Mesendoderm (in vitro differentiated cells): ENCODE measurements around the gene H2BW2.
"Not testable (repeated sequence)": the region's sequence is repeated elsewhere in the genome, so short reads cannot be mapped to it uniquely, and the experiment has no call there.

Experiments
- DNase-seq: peaks from one replicate; pipeline ENCODE4 v3.0.0; 2013
- H2AK5ac ChIP-seq: 2 replicates; pipeline ENCODE4 v1.6.1; 2013; ENCODE audit warnings: low read length, inconsistent platforms
- H2BK120ac ChIP-seq: 2 replicates; pipeline ENCODE4 v1.6.1; 2013; ENCODE audit warnings: low read depth, mild to moderate bottlenecking, low read length, moderate library complexity, mixed read lengths
- H2BK15ac ChIP-seq: replicated peaks from 2 replicates; pipeline ENCODE4 v1.6.1; 2013; ENCODE audit warnings: low read depth, mild to moderate bottlenecking, moderate library complexity
- H2BK5ac ChIP-seq: 2 replicates; pipeline ENCODE4 v1.6.1; 2013; ENCODE audit warnings: low read length, inconsistent platforms
- H3K18ac ChIP-seq: 2 replicates; pipeline ENCODE4 v1.6.1; 2013; ENCODE audit warnings: mild to moderate bottlenecking, low read length, mixed read lengths
- H3K23ac ChIP-seq: one replicate; pipeline ENCODE4 v1.6.1; 2013; ENCODE audit warnings: low read length
- H3K27ac ChIP-seq: 2 replicates; pipeline ENCODE4 v1.5.1; 2013; ENCODE audit warnings: low read depth, mild to moderate bottlenecking, inconsistent platforms, low read length, moderate library complexity
- H3K27me3 ChIP-seq: 2 replicates; pipeline ENCODE4 v1.6.1; 2013; ENCODE audit warnings: low read length, control low read depth, mild to moderate bottlenecking, inconsistent platforms; ENCODE audit not compliant: insufficient read depth, poor library complexity
- H3K36me3 ChIP-seq: 2 replicates; pipeline ENCODE4 v1.6.1; 2013; ENCODE audit warnings: low read length, inconsistent platforms; ENCODE audit not compliant: control insufficient read depth, insufficient read depth
- H3K4ac ChIP-seq: one replicate; pipeline ENCODE4 v1.6.1; 2013; ENCODE audit warnings: low read depth, mild to moderate bottlenecking, low read length, moderate library complexity
- H3K4me1 ChIP-seq: 2 replicates; pipeline ENCODE4 v1.6.1; 2013; ENCODE audit warnings: low read depth, low read length, inconsistent platforms; ENCODE audit not compliant: control insufficient read depth
- H3K4me2 ChIP-seq: 2 replicates; pipeline ENCODE4 v1.6.1; 2013; ENCODE audit warnings: low read length
- H3K4me3 ChIP-seq: 2 replicates; pipeline ENCODE4 v1.5.1; 2013; ENCODE audit warnings: mild to moderate bottlenecking, low read length
- H3K56ac ChIP-seq: one replicate; pipeline ENCODE4 v1.6.1; 2013; ENCODE audit warnings: low read length
- H3K79me1 ChIP-seq: 2 replicates; pipeline ENCODE4 v1.6.1; 2013; ENCODE audit warnings: low read length, inconsistent platforms
- H3K79me2 ChIP-seq: 2 replicates; pipeline ENCODE4 v1.6.1; 2013; ENCODE audit warnings: mild to moderate bottlenecking, low read length; ENCODE audit not compliant: control insufficient read depth, insufficient read depth
- H3K9ac ChIP-seq: 2 replicates; pipeline ENCODE4 v1.6.1; 2013; ENCODE audit warnings: low read length, inconsistent platforms
- H4K5ac ChIP-seq: one replicate; pipeline ENCODE4 v1.6.1; 2013; ENCODE audit warnings: low read length
- H4K8ac ChIP-seq: one replicate; pipeline ENCODE4 v1.6.1; 2013; ENCODE audit warnings: low read depth, mild to moderate bottlenecking, control low read depth, low read length, moderate library complexity
- WGBS: extraction: QIAGEN DNeasy Blood & Tissue Kit; methylation state at CpG from one replicate; pipeline ENCODE4 v1.1.7; 2013; ENCODE audit warnings: low lambda C conversion rate, missing lambda C conversion rate; ENCODE audit not compliant: insufficient coverage; ENCODE audit errors: extremely low coverage; 5-methylcytosine and 5-hydroxymethylcytosine counted together

H2BW2 gene

DNA sequence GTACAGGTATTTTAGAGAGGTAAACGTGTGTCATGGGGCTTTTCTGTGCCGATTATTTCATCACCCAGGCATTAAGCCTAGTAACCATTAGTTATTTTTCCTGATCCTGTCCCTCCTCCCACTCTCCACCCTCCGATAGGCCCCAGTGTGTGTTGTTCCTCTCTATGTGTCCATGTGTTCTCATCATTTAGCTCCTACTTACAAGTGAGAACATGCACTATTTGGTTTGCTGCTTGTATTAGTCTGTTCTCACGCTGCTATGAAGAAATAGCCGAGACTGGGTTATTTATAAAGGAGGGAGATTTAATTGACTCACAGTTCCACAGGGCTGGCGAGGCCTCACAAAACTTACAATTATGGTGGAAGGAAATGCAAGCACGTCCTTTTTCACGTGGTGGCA lies 24.2 kb upstream of the H2BW2 start:
- not testable (repeated sequence) for H3K79me2 ChIP-seq, H3K56ac ChIP-seq, H2BK120ac ChIP-seq, H2BK15ac ChIP-seq, H3K27me3 ChIP-seq, H3K9ac ChIP-seq, H3K23ac ChIP-seq, H3K18ac ChIP-seq, H3K79me1 ChIP-seq, H3K4me3 ChIP-seq, H3K4ac ChIP-seq, H3K4me1 ChIP-seq, H2AK5ac ChIP-seq, H2BK5ac ChIP-seq, H4K5ac ChIP-seq, H4K8ac ChIP-seq, DNase-seq, H3K4me2 ChIP-seq, H3K27ac ChIP-seq, H3K36me3 ChIP-seq
- no CpG with 5 or more reads among the region's 8 CpGs for WGBS

DNA sequence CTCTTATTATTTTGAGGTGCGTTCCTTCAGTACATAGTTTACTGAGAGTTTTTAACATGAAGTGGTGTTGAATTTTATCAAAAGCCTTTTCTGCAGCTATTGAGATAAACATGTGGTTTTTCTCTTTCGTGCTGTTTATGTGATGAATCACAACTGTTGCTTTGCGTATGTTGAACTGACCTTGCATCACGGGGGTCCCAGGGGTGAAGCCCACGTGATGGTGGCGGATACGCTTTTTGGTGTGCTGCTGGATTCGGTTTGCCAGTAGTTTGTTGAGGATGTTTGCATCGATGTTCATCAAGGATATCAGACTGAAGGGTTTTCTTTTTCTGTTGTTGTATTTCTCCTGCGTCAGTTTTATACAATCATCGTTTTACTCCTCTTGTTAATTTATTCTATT lies 21.6 kb upstream of the H2BW2 start:
- H3K4ac ChIP-seq, result no peak overlapping the region
- no peak overlapping the region for H3K9ac ChIP-seq
- H3K56ac ChIP-seq, result no peak overlapping the region
- no peak overlapping the region for H2BK15ac ChIP-seq
- H3K79me1 ChIP-seq, result no peaks in the 10 kb centered on the region
- no peak overlapping the region for H4K8ac ChIP-seq
- H3K23ac ChIP-seq, result no peak overlapping the region
- H2BK120ac ChIP-seq, result no peak overlapping the region
- no peak overlapping the region for H3K4me3 ChIP-seq
- no peaks in the 10 kb centered on the region for H3K36me3 ChIP-seq
- H3K4me1 ChIP-seq, result no peaks in the 10 kb centered on the region
- no peak overlapping the region for H3K4me2 ChIP-seq
- no peak overlapping the region for H3K18ac ChIP-seq
- H3K27ac ChIP-seq, result no peak overlapping the region
- DNase-seq, result no peak
- H3K79me2 ChIP-seq, result no peaks in the 10 kb centered on the region
- H3K27me3 ChIP-seq, result no peaks in the 10 kb centered on the region
- H2BK5ac ChIP-seq, result no peak overlapping the region
- H4K5ac ChIP-seq, result no peak overlapping the region
- WGBS, result no CpG with 5 or more reads among the region's 11 CpGs
- no peak overlapping the region for H2AK5ac ChIP-seq

DNA sequence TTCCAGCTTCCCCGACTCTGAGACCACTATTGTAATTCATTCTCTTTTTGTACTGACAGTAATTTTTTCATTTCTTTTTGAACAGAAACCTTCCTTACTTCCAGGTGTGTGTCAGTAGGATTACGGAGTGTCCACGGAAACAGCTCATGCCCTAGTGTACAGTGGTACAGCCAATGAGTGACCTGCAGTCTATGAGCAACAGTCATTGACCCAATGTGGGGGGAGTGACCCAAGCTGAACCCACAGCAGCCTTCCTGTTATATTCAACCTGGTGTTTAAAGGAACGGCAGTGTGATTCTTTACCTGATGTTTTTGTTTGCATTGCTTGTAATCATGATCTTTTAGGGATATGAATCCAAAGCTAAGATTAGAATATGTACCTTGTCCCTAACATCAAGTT lies 1.2 kb downstream of the H2BW2 start:
- Histone ChIP-seq H3K4me1 (no peaks in the 10 kb centered on the region), H3K4me3 (no peak overlapping the region), H3K79me1 (no peaks in the 10 kb centered on the region), H3K18ac (no peak overlapping the region), H3K27ac (no peak overlapping the region), H3K27me3 (no peaks in the 10 kb centered on the region), H4K5ac (no peak overlapping the region), H3K9ac (no peak overlapping the region), H2AK5ac (no peak overlapping the region), H2BK15ac (no peak overlapping the region), H3K23ac (no peak overlapping the region), H3K79me2 (no peaks in the 10 kb centered on the region), H3K4me2 (no peak overlapping the region), H2BK120ac (no peak overlapping the region), H2BK5ac (no peak overlapping the region), H3K36me3 (no peaks in the 10 kb centered on the region), H3K56ac (no peak overlapping the region), H3K4ac (no peak overlapping the region), H4K8ac (no peak overlapping the region)
- DNase-seq, result no peak
- WGBS, result no CpG with 5 or more reads among the region's 4 CpGs

DNA sequence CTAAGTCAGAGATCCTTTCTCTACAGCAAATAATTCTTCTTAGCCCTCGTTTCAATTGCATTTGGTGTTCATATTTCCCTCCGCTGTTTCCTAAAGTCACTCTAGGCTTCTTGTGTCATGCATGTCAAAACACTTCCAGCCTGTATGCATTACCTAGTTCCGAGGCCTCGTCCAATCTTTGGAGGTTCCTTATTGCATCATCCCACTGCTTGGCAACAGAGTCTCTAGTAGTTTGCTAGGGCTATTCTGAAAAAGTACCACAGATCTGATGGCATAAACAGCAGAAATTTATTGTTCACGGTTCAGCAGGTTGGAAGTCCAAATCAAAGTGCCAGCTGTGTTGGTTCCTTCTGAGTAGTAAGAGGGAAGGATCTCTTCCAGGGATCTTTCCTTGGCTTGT lies 5.9 kb downstream of the H2BW2 start:
- no peak overlapping the region for H4K8ac ChIP-seq
- no peak overlapping the region for H2BK5ac ChIP-seq
- no peak overlapping the region for H2BK120ac ChIP-seq
- DNase-seq, result no peak
- no CpG with 5 or more reads among the region's 5 CpGs for WGBS
- H3K18ac ChIP-seq, result no peak overlapping the region
- H3K27ac ChIP-seq, result no peak overlapping the region
- no peaks in the 10 kb centered on the region for H3K27me3 ChIP-seq
- H3K23ac ChIP-seq, result no peak overlapping the region
- no peak overlapping the region for H3K4me2 ChIP-seq
- no peak overlapping the region for H3K4me3 ChIP-seq
- no peak overlapping the region for H2BK15ac ChIP-seq
- H3K79me2 ChIP-seq, result no peaks in the 10 kb centered on the region
- H3K4me1 ChIP-seq, result no peaks in the 10 kb centered on the region
- H3K36me3 ChIP-seq, result no peaks in the 10 kb centered on the region
- H3K9ac ChIP-seq, result no peak overlapping the region
- H4K5ac ChIP-seq, result no peak overlapping the region
- H2AK5ac ChIP-seq, result no peak overlapping the region
- H3K4ac ChIP-seq, result no peak overlapping the region
- H3K79me1 ChIP-seq, result no peaks in the 10 kb centered on the region
- no peak overlapping the region for H3K56ac ChIP-seq

DNA sequence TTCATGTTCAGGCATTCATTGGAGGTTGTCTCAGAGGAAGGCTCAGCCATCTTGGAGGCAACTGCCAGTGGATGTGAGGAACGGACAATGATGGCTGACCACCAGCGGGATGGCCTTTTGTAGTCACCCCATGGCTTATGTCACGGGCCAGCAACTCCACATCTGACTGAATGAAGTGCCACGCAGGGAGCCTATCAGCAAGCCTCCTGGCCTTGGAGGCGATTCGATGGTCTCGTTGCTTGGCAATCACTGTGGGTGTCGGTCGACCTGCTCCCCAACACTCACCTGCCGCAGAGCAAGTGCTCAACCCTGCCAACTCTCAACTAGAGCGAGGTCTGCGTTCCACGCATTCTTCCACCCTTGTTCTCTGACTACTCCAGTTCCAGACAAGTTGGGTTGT lies 7.4 kb downstream of the H2BW2 start:
- Histone ChIP-seq H2BK5ac (no peak overlapping the region), H3K9ac (no peak overlapping the region), H2BK15ac (no peak overlapping the region), H3K4me1 (no peaks in the 10 kb centered on the region), H3K18ac (no peak overlapping the region), H3K56ac (no peak overlapping the region), H2BK120ac (no peak overlapping the region), H3K36me3 (no peaks in the 10 kb centered on the region), H3K4me3 (no peak overlapping the region), H3K79me2 (no peaks in the 10 kb centered on the region), H3K79me1 (no peaks in the 10 kb centered on the region), H4K8ac (no peak overlapping the region), H3K27me3 (no peaks in the 10 kb centered on the region), H3K4ac (no peak overlapping the region), H3K23ac (no peak overlapping the region), H3K27ac (no peak overlapping the region), H3K4me2 (no peak overlapping the region), H4K5ac (no peak overlapping the region), H2AK5ac (no peak overlapping the region)
- DNase-seq, result no peak
- no CpG with 5 or more reads among the region's 13 CpGs for WGBS

DNA sequence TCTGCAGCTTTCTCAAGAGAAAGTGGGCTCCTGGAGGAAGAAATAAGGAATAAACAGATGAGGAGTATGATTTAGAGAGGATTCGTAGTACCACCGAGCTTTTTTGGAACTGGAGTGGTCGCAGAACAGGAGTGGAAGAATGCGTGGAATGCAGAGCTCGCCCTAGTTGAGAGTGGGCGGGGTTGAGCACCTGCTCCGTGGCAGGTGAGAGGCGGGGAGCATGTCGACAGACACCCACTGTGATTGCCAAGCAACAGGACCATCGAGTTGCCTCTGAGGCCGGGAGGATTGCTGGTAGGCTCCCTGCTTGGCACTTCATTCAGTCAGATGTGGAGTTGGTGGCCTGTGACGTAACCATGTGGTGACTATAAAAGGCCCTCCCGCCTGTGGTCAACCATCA lies 15.2 kb downstream of the H2BW2 start:
- H3K27me3 ChIP-seq, H2BK5ac ChIP-seq, H3K4me2 ChIP-seq, H3K36me3 ChIP-seq, H3K79me2 ChIP-seq, H3K79me1 ChIP-seq, H3K56ac ChIP-seq, H2BK15ac ChIP-seq, H2AK5ac ChIP-seq, H3K23ac ChIP-seq, DNase-seq, H4K8ac ChIP-seq, H3K4me3 ChIP-seq, H3K27ac ChIP-seq, H4K5ac ChIP-seq, H3K4ac ChIP-seq, H3K18ac ChIP-seq, H3K4me1 ChIP-seq, H3K9ac ChIP-seq, H2BK120ac ChIP-seq: not testable (repeated sequence)
- no CpG with 5 or more reads among the region's 13 CpGs for WGBS
